Cardiac fibroblast (primary cell): ENCODE measurements around the gene CRACDL.
"Not testable (repeated sequence)": the region's sequence is repeated elsewhere in the genome, so short reads cannot be mapped to it uniquely, and the experiment has no call there.

ENCODE experiments used
- DNase-seq, 2 donors: peaks; one replicate each; pipeline versions ENCODE4 v3.0.0 to v3.0.0-alpha.2; 2010; ENCODE audit warnings: low read depth in 2 of 2
- H3K4me3 ChIP-seq, 2 donors: replicated peaks in 1 of 2; 1 replicate in 1 of 2; 2 replicates in 1 of 2; pipeline ENCODE4 v1.5.1; 2011; ENCODE audit warnings: low read depth in 2 of 2, low read length in 2 of 2, mild to moderate bottlenecking in 2 of 2, moderate library complexity in 1 of 2
- TF ChIP-seq, protein P1 (sequence below): IDR thresholded peaks from one replicate; pipeline ENCODE4 v1.5.1; 2011; ENCODE audit warnings: low read depth, mild to moderate bottlenecking, low read length, inconsistent platforms

The CRACDL gene

DNA sequence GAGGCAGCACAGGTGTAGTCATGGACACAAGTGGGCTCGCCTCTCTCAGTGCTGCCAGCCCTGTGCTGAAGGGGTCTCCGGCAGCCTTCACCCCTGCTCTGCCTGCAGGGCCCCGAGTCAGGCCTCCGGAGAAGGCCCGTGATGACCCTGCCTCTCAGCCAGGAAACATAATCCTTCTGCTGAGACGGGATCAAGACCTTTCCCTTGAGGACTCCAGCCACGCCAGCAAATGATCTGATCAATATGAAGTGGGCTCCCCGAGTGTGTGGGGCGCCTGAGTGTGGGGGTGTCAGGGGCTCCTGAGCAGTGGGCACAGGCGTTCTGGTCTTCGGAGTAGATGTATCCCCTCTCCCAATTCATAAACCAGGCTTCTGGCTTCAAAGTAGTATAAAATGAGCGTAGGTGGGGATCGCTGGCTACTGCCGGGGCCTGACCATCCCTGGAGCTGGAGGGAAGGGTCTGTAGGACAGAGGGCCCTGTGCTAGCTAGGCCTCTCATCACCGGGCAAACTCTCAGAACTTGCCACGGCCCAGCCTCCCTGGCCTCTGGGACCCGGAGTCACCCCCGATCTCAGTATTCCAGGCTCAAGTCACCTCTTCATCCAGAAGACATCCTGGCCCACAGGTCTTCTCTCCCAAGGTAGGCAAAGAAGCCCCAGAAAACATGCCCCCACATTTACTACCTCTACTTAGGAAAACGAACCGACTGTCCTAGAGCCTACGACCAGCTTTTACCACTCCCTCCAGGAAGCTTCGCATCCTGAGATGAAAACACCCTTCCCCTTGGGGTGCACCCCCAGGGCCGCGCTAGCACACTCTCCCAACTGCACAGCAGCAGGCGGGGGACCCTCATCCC lies 33.6 kb downstream of the CRACDL start:
- TF ChIP-seq, protein P1, sequence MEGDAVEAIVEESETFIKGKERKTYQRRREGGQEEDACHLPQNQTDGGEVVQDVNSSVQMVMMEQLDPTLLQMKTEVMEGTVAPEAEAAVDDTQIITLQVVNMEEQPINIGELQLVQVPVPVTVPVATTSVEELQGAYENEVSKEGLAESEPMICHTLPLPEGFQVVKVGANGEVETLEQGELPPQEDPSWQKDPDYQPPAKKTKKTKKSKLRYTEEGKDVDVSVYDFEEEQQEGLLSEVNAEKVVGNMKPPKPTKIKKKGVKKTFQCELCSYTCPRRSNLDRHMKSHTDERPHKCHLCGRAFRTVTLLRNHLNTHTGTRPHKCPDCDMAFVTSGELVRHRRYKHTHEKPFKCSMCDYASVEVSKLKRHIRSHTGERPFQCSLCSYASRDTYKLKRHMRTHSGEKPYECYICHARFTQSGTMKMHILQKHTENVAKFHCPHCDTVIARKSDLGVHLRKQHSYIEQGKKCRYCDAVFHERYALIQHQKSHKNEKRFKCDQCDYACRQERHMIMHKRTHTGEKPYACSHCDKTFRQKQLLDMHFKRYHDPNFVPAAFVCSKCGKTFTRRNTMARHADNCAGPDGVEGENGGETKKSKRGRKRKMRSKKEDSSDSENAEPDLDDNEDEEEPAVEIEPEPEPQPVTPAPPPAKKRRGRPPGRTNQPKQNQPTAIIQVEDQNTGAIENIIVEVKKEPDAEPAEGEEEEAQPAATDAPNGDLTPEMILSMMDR, result no peak

DNA sequence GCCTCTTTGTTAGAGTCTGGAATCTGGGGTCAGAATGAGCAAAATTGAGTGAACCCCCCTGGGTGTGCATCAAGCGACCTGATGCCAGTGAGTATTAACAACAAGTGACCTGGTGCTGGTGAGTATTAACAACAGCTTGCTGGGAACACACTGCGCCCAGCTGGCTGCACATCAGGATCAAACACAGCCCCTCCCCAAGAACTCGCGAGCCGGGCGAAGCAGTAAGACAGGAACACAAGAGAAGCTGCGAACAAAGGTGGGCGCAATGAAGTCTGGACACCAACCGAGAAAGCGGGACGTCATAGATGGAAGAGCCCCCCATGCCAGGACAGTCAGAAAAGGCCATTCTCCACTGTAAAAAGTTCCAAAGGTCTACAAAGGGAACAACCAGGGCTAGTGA lies 34.3 kb downstream of the CRACDL start:
- no peak overlapping the region for H3K4me3 ChIP-seq
- DNase-seq, result no peak
- TF ChIP-seq, protein P1, result no peak

More for the DNA sequence above, 33.6 kb downstream of the CRACDL start:
- DNase-seq, result no peak
- no peak overlapping the region for H3K4me3 ChIP-seq

DNA sequence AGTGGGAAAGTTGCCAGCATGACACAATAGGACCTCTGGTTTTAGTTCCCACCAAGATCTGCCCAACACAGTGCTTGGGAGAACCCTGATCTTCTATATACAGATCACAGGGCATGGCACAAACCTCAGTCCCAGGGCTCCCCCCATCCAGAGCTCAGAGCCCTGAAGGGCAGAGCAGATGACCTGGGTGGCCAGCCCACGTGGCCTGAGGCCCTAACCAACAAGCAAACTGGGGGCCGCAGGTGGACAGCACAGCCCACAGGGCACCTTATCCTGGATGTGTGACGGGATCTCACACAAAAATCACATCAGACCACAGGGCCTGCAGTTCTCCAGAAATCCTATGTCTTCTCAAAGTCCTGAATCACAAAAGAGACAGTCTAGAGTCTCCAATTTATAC lies 34.7 kb downstream of the CRACDL start:
- no peak for DNase-seq
- TF ChIP-seq, protein P1, result no peak
- H3K4me3 ChIP-seq, result no peak overlapping the region

DNA sequence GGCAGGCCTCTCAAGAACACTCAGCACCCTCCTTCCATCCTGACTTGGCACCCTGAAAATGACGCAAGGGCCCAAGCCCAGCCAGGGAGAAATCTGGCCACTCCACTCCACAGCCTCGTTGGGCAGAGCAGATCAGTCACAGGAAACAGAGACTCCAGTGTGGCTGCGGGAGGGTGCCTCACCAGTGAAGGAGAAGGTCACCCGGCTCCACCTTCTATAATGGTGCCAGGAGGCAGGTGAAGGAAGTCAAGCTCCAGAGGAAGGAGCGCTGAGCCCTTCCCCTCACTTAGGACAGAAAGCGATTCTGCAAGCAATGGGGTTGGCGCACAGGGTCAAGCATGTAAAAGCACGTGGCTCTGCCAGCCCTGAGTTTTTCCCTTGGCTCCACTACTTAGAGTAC lies 35.3 kb downstream of the CRACDL start:
- no peak for DNase-seq
- H3K4me3 ChIP-seq, result no peak overlapping the region
- TF ChIP-seq, protein P1, result no peak

DNA sequence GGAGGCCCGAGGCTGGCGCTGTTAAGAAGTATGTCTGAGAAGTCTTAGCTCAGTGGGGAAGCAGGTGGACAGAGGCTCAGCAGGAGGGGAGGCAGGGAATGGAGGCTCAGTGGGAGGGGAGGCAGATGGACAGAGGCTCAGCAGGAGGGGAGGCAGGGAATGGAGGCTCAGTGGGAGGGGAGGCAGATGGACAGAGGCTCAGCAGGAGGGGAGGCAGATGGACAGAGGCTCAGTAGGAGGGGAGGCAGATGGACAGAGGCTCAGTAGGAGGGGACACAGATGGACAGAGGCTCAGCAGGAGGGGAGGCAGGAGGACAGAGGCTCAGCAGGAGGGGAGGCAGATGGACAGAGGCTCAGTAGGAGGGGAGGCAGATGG lies 36.3 kb downstream of the CRACDL start:
- H3K4me3 ChIP-seq, DNase-seq: not testable (repeated sequence)

DNA sequence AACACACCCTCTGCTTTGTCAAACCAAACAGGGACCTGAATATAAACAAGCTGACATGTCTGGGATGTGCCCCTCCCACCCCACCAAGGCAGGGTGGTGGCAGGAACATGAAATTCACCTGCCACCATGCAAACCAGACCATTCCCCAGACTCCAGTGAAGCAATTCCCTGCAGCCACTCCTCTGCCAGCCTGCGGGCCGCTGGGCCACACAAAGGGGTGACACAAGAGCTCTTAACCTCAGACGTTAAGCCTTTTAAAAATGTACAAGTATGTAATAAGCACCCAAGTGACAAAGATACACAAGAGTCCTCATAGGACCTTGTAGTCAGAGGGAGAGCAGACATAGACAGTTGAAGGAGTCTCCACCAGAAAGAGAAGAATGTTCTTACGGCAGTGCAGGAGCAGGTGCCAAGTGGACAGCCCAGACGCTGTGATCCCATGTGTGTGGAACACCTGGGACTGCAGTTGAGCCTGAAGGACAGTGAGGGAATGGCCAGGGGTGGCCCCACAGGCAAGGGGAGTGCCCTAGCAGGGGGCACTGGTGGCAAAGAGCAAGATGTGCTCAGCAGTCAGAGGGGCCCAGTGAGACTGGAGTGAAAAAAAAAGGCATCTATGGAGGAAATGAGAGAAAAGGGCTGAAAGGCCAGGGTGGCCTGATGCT lies 36.9 kb downstream of the CRACDL start:
- TF ChIP-seq, protein P1, result no peak
- DNase-seq, result no peak
- no peak overlapping the region for H3K4me3 ChIP-seq

DNA sequence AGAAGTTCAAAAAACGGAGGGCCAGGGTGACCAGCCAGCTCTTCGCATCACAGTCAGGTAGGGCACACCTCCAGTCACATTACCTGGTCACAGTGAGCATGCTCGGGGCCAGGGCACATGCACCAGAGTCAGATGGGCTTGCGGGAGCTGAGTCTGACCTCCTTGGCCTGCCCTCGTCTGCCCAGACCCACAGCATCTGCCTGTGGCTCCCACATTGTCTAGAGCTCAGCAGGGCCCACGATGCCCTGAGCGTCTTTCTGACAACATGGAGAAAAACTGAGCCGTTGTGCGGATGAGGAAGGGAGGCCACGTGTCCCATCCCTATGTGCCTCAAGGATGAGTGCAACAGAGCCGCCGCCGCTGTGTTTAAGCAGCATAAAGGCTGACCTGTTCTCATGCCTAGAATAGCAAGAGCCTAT lies 37.6 kb downstream of the CRACDL start:
- TF ChIP-seq, protein P1, result no peak
- no peak for DNase-seq
- no peak overlapping the region for H3K4me3 ChIP-seq
